Common myeloid progenitor, CD34-positive (primary cell): ENCODE results near the gene RUBCN.
A peak's percentile ranks its signal among the peaks of the same experiment; 100 is the strongest.
"Not testable (repeated sequence)": the region's sequence is repeated elsewhere in the genome, so short reads cannot be mapped to it uniquely, and the experiment has no call there.

Experiments
- CTCF ChIA-PET: fragments of 350-600 bp; sonication (Branson Sonifier 250); formaldehyde crosslinking; loops from one replicate; lab custom pipeline; 2021; ENCODE audit warnings: antibody characterized with exemption; lab: Charles Lee
- POLR2A ChIA-PET: fragments of 350-600 bp; sonication (Branson Sonifier 250); formaldehyde crosslinking; loops from one replicate; lab custom pipeline; 2021; ENCODE audit warnings: antibody characterized with exemption; lab: Charles Lee
- DNase-seq, 3 donors: peaks; one replicate each; pipeline versions ENCODE4 v3.0.0 to v3.0.0-alpha.2; 2013
- H3K27ac ChIP-seq, 2 experiments: 1 replicate in 1 of 2; 2 replicates in 1 of 2; pipeline ENCODE4 v1.7.0; 2013; ENCODE audit warnings: inconsistent platforms in 2 of 2, low read length in 2 of 2, mild to moderate bottlenecking in 2 of 2, low read depth in 1 of 2, moderate library complexity in 1 of 2; ENCODE audit not compliant: severe bottlenecking in 2 of 2, insufficient read depth in 1 of 2, poor library complexity in 1 of 2
- H3K27me3 ChIP-seq, 5 experiments: replicated peaks in 2 of 5; 1 replicate in 3 of 5; 2 replicates in 2 of 5; pipeline versions ENCODE4 v1.6.1 to v1.7.0; 2013; ENCODE audit warnings: low read length in 4 of 5, mild to moderate bottlenecking in 2 of 5, moderate library complexity in 2 of 5, inconsistent platforms in 1 of 5; ENCODE audit not compliant: insufficient read depth in 5 of 5, control insufficient read depth in 4 of 5
- H3K36me3 ChIP-seq, 4 experiments: 1 replicate in 2 of 4; 2 replicates in 2 of 4; pipeline versions ENCODE4 v1.6.1 to v1.7.0; 2013; ENCODE audit warnings: low read length in 3 of 4, control low read depth in 1 of 4, mild to moderate bottlenecking in 1 of 4; ENCODE audit not compliant: control insufficient read depth in 4 of 4, insufficient read depth in 4 of 4
- H3K4me1 ChIP-seq, 4 experiments: 1 replicate in 3 of 4; 2 replicates in 1 of 4; pipeline versions ENCODE4 v1.6.1 to v1.7.1; 2013; ENCODE audit warnings: low read length in 3 of 4, mild to moderate bottlenecking in 3 of 4, control low read depth in 1 of 4, inconsistent platforms in 1 of 4, moderate library complexity in 1 of 4; ENCODE audit not compliant: control insufficient read depth in 4 of 4, insufficient read depth in 4 of 4; ENCODE audit errors: control extremely low read depth in 1 of 4
- H3K4me3 ChIP-seq, 7 experiments: 1 replicate in 4 of 7; 2 replicates in 3 of 7; pipeline versions ENCODE4 v1.5.1 to v1.7.0; 2013; ENCODE audit warnings: mild to moderate bottlenecking in 7 of 7, low read length in 6 of 7, moderate library complexity in 6 of 7, inconsistent platforms in 2 of 7, low read depth in 2 of 7, control low read depth in 1 of 7; ENCODE audit not compliant: insufficient read depth in 4 of 7, control insufficient read depth in 1 of 7; ENCODE audit errors: extremely low read depth in 1 of 7
- H3K9me3 ChIP-seq, 5 experiments: 1 replicate in 4 of 5; 2 replicates in 1 of 5; pipeline versions ENCODE4 v1.6.1 to v1.7.1; 2013; ENCODE audit warnings: low read length in 4 of 5, mild to moderate bottlenecking in 2 of 5, inconsistent platforms in 1 of 5, low read depth in 1 of 5, moderate library complexity in 1 of 5; ENCODE audit not compliant: control insufficient read depth in 4 of 5, insufficient read depth in 2 of 5; ENCODE audit errors: control extremely low read depth in 1 of 5
- WGBS: methylation state at CpG from one replicate; pipeline ENCODE4 v1.1.5; 2013; ENCODE audit not compliant: insufficient coverage; 5-methylcytosine and 5-hydroxymethylcytosine counted together

Gene RUBCN

DNA sequence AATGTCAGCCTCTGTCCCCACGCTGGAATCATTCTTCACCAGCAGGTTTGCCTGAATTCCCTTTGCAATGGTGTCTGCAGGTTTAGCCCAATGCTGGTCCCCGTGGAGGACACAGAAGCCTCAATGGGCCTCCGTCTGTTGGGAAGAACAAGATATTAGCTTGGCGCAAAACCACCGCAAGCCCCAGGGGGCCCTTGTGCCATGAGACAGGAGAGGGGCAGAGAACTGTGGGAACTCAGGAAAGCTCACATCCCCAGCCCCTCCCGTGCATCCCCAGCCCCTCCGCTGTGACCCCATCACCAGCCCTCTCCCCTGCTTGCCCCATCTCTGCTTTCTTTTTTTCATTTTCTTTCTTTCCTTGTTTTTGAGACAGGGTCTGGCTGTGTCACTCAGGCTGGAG is 89.1 kb downstream of the RUBCN start:
- POLR2A ChIA-PET, result interaction anchor here (0.6 kb wide), 1 partner anchor 1134 kb away, joined by 3 read pairs; no protein-coding TSS in a partner anchor
- not testable (repeated sequence) for H3K27ac ChIP-seq

GRCh38 chr3:197647191-197647590 is 89.5 kb downstream of the RUBCN start:
- POLR2A ChIA-PET, H3K4me3 ChIP-seq, H3K9me3 ChIP-seq, H3K27ac ChIP-seq, H3K27me3 ChIP-seq, H3K36me3 ChIP-seq, DNase-seq, H3K4me1 ChIP-seq, CTCF ChIA-PET: not testable (repeated sequence)
- WGBS, result 100% methylated on average over 1 of the region's 9 CpGs

More for the DNA sequence above, 89.1 kb downstream of the RUBCN start:
- H3K4me1 ChIP-seq, H3K9me3 ChIP-seq, H3K36me3 ChIP-seq, CTCF ChIA-PET, DNase-seq, H3K27me3 ChIP-seq, H3K4me3 ChIP-seq: not testable (repeated sequence)
- no CpG with 5 or more reads among the region's 7 CpGs for WGBS

GRCh38 chr3:197646294-197646693 is 90.4 kb downstream of the RUBCN start:
- H3K9me3 ChIP-seq, H3K4me3 ChIP-seq, H3K36me3 ChIP-seq, H3K27ac ChIP-seq, H3K4me1 ChIP-seq, H3K27me3 ChIP-seq, DNase-seq, POLR2A ChIA-PET: not testable (repeated sequence)
- WGBS, result no CpG with 5 or more reads among the region's 12 CpGs
- CTCF ChIA-PET, result interaction anchor here (1.1 kb wide), 1 partner anchor 47 kb away, joined by 3 read pairs; no protein-coding TSS in a partner anchor

DNA sequence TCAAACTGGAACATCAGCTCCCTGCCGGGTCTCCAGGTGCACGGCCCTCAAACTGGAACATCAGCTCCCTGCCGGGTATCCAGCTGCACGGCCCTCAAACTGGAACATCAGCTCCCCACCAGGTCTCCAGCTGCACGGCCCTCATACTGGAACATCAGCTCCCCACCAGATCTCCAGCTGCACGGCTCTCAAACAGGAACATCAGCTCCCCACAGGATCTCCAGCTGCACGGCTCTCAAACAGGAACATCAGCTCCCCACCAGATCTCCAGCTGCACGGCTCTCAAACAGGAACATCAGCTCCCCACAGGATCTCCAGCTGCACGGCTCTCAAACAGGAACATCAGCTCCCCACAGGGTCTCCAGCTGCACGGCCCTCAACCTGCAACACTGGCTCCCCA is 99.1 kb downstream of the RUBCN start:
- WGBS, result 57% methylated on average over 2 of the region's 10 CpGs
- H3K27me3 ChIP-seq, H3K9me3 ChIP-seq, H3K36me3 ChIP-seq, H3K4me1 ChIP-seq, H3K27ac ChIP-seq, CTCF ChIA-PET, H3K4me3 ChIP-seq, POLR2A ChIA-PET: not testable (repeated sequence)
- DNase-seq, result peak in 2 of 3 donors; percentile 29 to 48

DNA sequence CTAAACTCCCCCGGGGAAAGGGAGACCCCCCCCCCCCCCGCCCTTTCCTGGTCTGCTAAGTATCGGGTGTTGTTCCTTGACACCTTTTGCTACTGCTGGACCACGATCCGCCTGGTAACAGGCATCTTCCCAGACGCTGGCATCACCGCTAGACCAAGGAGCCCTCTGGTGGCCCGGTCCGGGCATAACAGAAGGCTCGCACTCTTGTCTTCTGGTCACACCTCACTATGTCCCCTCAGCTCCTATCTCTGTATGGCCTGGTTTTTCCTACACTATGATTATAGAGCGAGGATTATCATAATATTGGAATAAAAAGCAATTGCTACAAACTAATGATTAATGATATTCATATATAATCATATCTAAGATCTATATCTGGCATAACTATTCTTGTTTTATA is 104.7 kb downstream of the RUBCN start:
- H3K4me1 ChIP-seq, H3K36me3 ChIP-seq, DNase-seq, H3K27ac ChIP-seq, H3K27me3 ChIP-seq, H3K9me3 ChIP-seq, POLR2A ChIA-PET, H3K4me3 ChIP-seq: not testable (repeated sequence)
- CTCF ChIA-PET, result interaction anchor here (0.6 to 0.8 kb wide), 2 partner anchors 33 to 372 kb away, joined by 3 to 4 read pairs; no protein-coding TSS in a partner anchor
- 0% methylated on average over 2 of the region's 11 CpGs for WGBS

DNA sequence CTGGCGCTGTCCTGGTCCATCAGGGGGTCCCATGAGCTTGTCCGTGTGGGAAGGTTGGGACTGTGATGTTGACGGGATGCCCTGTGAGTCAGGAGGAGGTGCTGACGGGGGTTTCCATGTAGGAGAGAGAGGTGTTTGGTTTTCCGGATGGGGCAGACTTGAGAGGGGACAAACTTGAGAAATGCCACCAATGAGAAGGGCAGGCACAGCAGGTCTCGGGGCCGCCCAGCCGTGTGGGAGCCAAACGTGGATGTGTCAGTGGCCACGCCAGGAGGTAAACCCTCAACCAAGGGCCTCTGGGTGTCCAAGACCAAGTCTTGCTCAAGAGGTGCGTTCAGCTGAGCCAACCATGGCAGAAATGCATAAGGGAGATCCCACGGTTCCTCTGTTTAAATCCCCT is 105.9 kb downstream of the RUBCN start:
- H3K36me3 ChIP-seq, H3K27me3 ChIP-seq, H3K4me1 ChIP-seq, H3K9me3 ChIP-seq, DNase-seq, CTCF ChIA-PET, H3K27ac ChIP-seq, POLR2A ChIA-PET, H3K4me3 ChIP-seq: not testable (repeated sequence)
- WGBS, result 92% methylated on average over 5 of the region's 12 CpGs

DNA sequence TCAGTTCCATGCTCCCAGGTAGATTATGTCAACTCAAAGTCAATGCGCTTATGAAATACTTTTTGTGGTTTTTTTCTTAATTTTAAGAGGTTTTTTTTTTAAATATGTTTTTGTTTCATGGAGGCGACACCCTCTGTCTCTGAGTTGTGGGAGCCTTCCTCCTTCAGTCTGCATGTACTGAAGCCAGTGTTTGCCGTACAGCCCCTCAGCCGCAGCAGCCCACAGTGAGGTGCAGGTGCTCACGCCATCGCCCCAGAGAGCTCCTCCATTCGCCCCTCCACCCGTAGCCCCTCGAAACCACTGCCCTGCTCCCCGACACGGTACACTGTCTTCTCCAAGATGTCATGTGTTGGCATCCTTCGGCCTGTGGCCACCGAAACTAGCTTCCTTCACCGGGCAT is 107.4 kb downstream of the RUBCN start:
- H3K4me1 ChIP-seq, DNase-seq, CTCF ChIA-PET, H3K27ac ChIP-seq, H3K4me3 ChIP-seq, POLR2A ChIA-PET, H3K9me3 ChIP-seq, H3K27me3 ChIP-seq, H3K36me3 ChIP-seq: not testable (repeated sequence)
- WGBS, result 80% methylated on average over 1 of the region's 14 CpGs
